B cell (primary cell): Measurements from ENCODE around the gene ERG. TPM values are rescaled to one million over a fixed set of nuclear protein-coding genes. Genes with fewer than 3 reads are reported as not detected.

Experiments
- ATAC-seq: fragments of 200-7000 bp; cut with Tn5 transposase; one replicate; pipeline ENCODE4 v1.10.0; 2021; ENCODE audit warnings: low read depth, mild to moderate bottlenecking, moderate number of reproducible peaks, moderate library complexity
- CTCF ChIA-PET: fragments of 350-600 bp; sonication (Branson Sonifier 250); formaldehyde crosslinking; loops from one replicate; lab custom pipeline; 2021; ENCODE audit warnings: antibody characterized with exemption, inconsistent platforms; lab: Charles Lee
- POLR2A ChIA-PET: fragments of 350-600 bp; sonication (Branson Sonifier 250); formaldehyde crosslinking; loops from one replicate; lab custom pipeline; 2021; ENCODE audit warnings: antibody characterized with exemption; lab: Charles Lee
- DNase-seq: peaks from one replicate; pipeline ENCODE4 v3.0.0; 2013
- H2AFZ ChIP-seq: 2 replicates; pipeline ENCODE4 v1.6.1; 2012; ENCODE audit warnings: mild to moderate bottlenecking, low read depth, low read length; ENCODE audit not compliant: insufficient read depth, poor library complexity, severe bottlenecking
- H3K27ac ChIP-seq, 2 donors: 1 replicate in 1 of 2; 2 replicates in 1 of 2; pipeline ENCODE4 v1.5.1; 2012 to 2013; ENCODE audit warnings: low read length in 2 of 2, mild to moderate bottlenecking in 2 of 2, moderate library complexity in 1 of 2
- H3K27me3 ChIP-seq, 4 experiments: fragments of 200-600 bp in 1 of 4; sonication (generic) in 1 of 4; replicated peaks in 1 of 4; 1 replicate in 2 of 4; 2 replicates in 2 of 4; pipeline versions ENCODE4 v1.6.1 to v1.7.0; 2013 to 2016; ENCODE audit warnings: low read length in 3 of 4, mild to moderate bottlenecking in 2 of 4, mixed read lengths in 1 of 4, moderate library complexity in 1 of 4; ENCODE audit not compliant: insufficient read depth in 4 of 4, control insufficient read depth in 3 of 4; ENCODE audit errors: control extremely low read depth in 1 of 4
- H3K36me3 ChIP-seq, 2 experiments: replicated peaks in 1 of 2; 1 replicate in 1 of 2; 2 replicates in 1 of 2; pipeline versions ENCODE4 v1.6.1 to v1.7.1; 2013; ENCODE audit warnings: low read length in 1 of 2; ENCODE audit not compliant: insufficient read depth in 2 of 2, control insufficient read depth in 1 of 2; ENCODE audit errors: control extremely low read depth in 1 of 2, extremely low read depth in 1 of 2
- H3K4me1 ChIP-seq, 2 donors: fragments of 200-600 bp in 1 of 2; sonication (generic) in 1 of 2; 1 replicate in 1 of 2; 2 replicates in 1 of 2; pipeline versions ENCODE4 v1.5.1 to v1.6.1; 2013 to 2017; ENCODE audit warnings: low read length in 2 of 2; ENCODE audit not compliant: control insufficient read depth in 2 of 2, insufficient read depth in 2 of 2
- H3K4me2 ChIP-seq: replicated peaks from 2 replicates; pipeline ENCODE3; 2012; ENCODE audit warnings: mild to moderate bottlenecking, low read depth, low read length; ENCODE audit not compliant: poor library complexity, severe bottlenecking
- H3K4me3 ChIP-seq, 5 experiments: fragments of 200-600 bp in 1 of 5; sonication (generic) in 1 of 5; 1 replicate in 3 of 5; 2 replicates in 2 of 5; pipeline versions ENCODE4 v1.5.1 to v1.7.0; 2011 to 2016; ENCODE audit warnings: low read length in 4 of 5, mild to moderate bottlenecking in 4 of 5, low read depth in 2 of 5, control low read depth in 1 of 5, moderate library complexity in 1 of 5; ENCODE audit not compliant: insufficient read depth in 1 of 5; ENCODE audit errors: control extremely low read depth in 1 of 5, extremely low read depth in 1 of 5
- H3K79me2 ChIP-seq: fragments of 200-600 bp; sonication (generic); one replicate; pipeline ENCODE4 v1.6.0; 2016; ENCODE audit warnings: low read length; ENCODE audit not compliant: control insufficient read depth, insufficient read depth
- H3K9ac ChIP-seq: fragments of 200-600 bp; sonication (generic); 2 replicates; pipeline ENCODE4 v1.6.1; 2017; ENCODE audit warnings: mild to moderate bottlenecking, low read length, moderate library complexity
- H3K9me3 ChIP-seq, 3 donors: one replicate each; pipeline versions ENCODE4 v1.6.1 to v1.7.1; 2013; ENCODE audit warnings: low read length in 2 of 3; ENCODE audit not compliant: control insufficient read depth in 2 of 3, insufficient read depth in 1 of 3; ENCODE audit errors: control extremely low read depth in 1 of 3
- H4K20me1 ChIP-seq: 2 replicates; pipeline ENCODE4 v1.6.0; 2012; ENCODE audit warnings: mild to moderate bottlenecking, low read length; ENCODE audit not compliant: insufficient read depth, control insufficient read depth, poor library complexity, severe bottlenecking
- H3K27ac Mint-ChIP-seq: one replicate; pipeline ENCODE4 v1.8.0; 2021; ENCODE audit warnings: mixed read lengths
- H3K27me3 Mint-ChIP-seq: one replicate; pipeline ENCODE4 v1.8.0; 2021; ENCODE audit warnings: mixed read lengths
- H3K4me1 Mint-ChIP-seq: one replicate; pipeline ENCODE4 v1.8.0; 2021; ENCODE audit warnings: mixed read lengths
- H3K4me3 Mint-ChIP-seq: one replicate; pipeline ENCODE4 v1.8.0; 2021; ENCODE audit warnings: mixed read lengths
- H3K9me3 Mint-ChIP-seq: one replicate; pipeline ENCODE4 v1.8.0; 2022; ENCODE audit warnings: mixed read lengths; ENCODE audit not compliant: insufficient read depth
- EZH2 ChIP-seq: IDR thresholded peaks from 2 replicates; pipeline ENCODE4 v1.6.1; 2012; ENCODE audit warnings: borderline replicate concordance, low read depth, mild to moderate bottlenecking, moderate library complexity, low read length; ENCODE audit not compliant: insufficient read depth, poor library complexity, severe bottlenecking
- WGBS: methylation state at CpG from one replicate; pipeline ENCODE4 v1.1.5; 2013; ENCODE audit warnings: missing lambda C conversion rate; ENCODE audit not compliant: insufficient coverage; 5-methylcytosine and 5-hydroxymethylcytosine counted together
- intact Hi-C: fragments of 100-400 bp; cut with micrococcal nuclease; formaldehyde crosslinking; loops from one replicate; pipeline ENCODE4 v1.10.0; 2022
- polyA plus RNA-seq: library from polyadenylated mRNA; depleted of rRNA; stranded (reverse); fragments of >200 nt; gene quantifications from 2 replicates; pipeline ENCODE4 v1.2.3, GENCODE V29; 2012
- total RNA-seq, 2 donors: library from RNA; stranded (reverse); fragments of 120-200 nt in 1 of 2; gene quantifications; 1 replicate in 1 of 2; 2 replicates in 1 of 2; pipeline versions ENCODE4 v1.2.3 to v1.2.4, GENCODE V29; 2013 to 2022
- TF ChIP-seq, protein P1 (sequence below): fragments of 200-600 bp; IDR thresholded peaks from one replicate; pipeline ENCODE4 v1.8.0; 2022; ENCODE audit warnings: antibody characterized with exemption, mild to moderate bottlenecking

Gene ERG
- total and polyA plus RNA-seq, 2 donors (not counting 1 experiment from before 2014, with no cell fraction given) = 0.17 TPM; not detected in 1

DNA sequence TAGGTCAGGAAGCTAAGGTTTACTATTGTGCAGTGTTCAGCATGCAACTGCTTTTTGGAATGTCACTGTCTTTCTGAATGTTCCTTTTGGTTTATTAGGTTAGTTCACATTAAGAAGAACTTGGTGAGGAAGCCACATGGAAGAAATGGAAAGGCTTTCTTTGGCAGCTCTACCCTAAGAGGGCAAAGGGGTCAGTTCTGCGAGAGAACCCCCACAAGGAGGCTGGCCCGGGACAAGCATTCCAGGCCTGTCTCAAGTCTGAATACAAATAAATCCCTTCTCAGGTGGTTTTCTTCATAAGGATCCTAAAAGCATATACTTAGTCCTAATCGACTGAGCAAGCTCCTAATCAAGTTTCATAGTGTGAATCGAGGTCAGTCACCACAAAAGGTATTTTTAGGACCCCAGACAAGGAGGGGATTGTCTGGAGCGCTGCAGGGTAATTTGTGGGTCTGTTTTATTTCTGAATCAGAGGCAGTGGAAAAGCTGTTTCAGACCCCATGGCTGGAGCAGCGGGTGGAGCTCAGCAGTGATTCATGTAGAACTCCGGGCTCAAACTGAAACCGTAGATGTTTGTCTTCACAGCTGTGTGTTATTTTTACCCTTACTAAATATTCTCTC lies 63.3 kb downstream of the ERG start:
- no peaks in the 10 kb centered on the region for H3K4me1 ChIP-seq
- peaks cover 7% of the 10 kb centered on the region for H3K27me3 Mint-ChIP-seq
- H3K27ac ChIP-seq = no peak overlapping the region
- no peaks in the 10 kb centered on the region for H3K9me3 Mint-ChIP-seq
- H3K9ac ChIP-seq = no peak overlapping the region
- intact Hi-C loops = no loop called here
- ChIA-PET CTCF (no interaction called here), POLR2A (no interaction called here)
- H3K27ac Mint-ChIP-seq = no peak overlapping the region
- no peaks in the 10 kb centered on the region for H3K79me2 ChIP-seq
- H3K4me2 ChIP-seq = no peak overlapping the region
- ATAC-seq (no peak), DNase-seq (no peak)
- peaks cover 0 to 3% (median 0%) of the 10 kb centered on the region in 4 experiments for H3K27me3 ChIP-seq
- H3K4me3 ChIP-seq = no peak overlapping the region
- H3K9me3 ChIP-seq = no peaks in the 10 kb centered on the region
- no peaks in the 10 kb centered on the region for H3K4me1 Mint-ChIP-seq
- no peaks in the 10 kb centered on the region for H4K20me1 ChIP-seq
- WGBS = 7% methylated on average over 3 of the region's 8 CpGs
- H2AFZ ChIP-seq = peak overlapping the region; percentile 16
- no peak overlapping the region for H3K4me3 Mint-ChIP-seq
- TF ChIP-seq EZH2 = no peak
- TF ChIP-seq, protein P1, sequence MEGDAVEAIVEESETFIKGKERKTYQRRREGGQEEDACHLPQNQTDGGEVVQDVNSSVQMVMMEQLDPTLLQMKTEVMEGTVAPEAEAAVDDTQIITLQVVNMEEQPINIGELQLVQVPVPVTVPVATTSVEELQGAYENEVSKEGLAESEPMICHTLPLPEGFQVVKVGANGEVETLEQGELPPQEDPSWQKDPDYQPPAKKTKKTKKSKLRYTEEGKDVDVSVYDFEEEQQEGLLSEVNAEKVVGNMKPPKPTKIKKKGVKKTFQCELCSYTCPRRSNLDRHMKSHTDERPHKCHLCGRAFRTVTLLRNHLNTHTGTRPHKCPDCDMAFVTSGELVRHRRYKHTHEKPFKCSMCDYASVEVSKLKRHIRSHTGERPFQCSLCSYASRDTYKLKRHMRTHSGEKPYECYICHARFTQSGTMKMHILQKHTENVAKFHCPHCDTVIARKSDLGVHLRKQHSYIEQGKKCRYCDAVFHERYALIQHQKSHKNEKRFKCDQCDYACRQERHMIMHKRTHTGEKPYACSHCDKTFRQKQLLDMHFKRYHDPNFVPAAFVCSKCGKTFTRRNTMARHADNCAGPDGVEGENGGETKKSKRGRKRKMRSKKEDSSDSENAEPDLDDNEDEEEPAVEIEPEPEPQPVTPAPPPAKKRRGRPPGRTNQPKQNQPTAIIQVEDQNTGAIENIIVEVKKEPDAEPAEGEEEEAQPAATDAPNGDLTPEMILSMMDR = no peak
- no peaks in the 10 kb centered on the region for H3K36me3 ChIP-seq

DNA sequence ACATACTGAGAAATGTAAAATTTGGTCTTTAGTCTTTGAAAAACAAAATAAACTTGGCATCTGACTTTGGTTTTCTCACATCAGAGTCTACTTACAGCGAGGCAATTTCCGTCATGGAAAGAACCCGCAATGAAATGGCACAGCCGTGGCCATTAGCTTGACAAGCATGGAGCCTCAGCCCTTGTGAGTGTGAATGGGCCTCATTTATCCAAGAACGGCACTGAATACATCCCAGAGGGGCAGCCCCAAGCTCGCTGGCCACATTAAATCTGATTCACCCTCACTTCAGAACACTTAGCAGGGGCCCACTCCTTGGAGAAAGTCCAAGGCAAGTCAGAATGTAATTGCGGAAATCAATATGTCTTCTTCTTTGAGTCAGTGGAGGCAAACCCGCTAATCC lies 64.8 kb downstream of the ERG start:
- ATAC-seq = no peak
- peaks cover 0 to 3% (median 0%) of the 10 kb centered on the region in 4 experiments for H3K27me3 ChIP-seq
- WGBS = 84% methylated on average over 8 of the region's 8 CpGs
- no peak overlapping the region for H2AFZ ChIP-seq
- ChIA-PET POLR2A (no interaction called here), CTCF (no interaction called here)
- no peaks in the 10 kb centered on the region for H4K20me1 ChIP-seq
- no peaks in the 10 kb centered on the region for H3K9me3 ChIP-seq
- no peaks in the 10 kb centered on the region for H3K9me3 Mint-ChIP-seq
- no peak overlapping the region for H3K4me2 ChIP-seq
- no peak overlapping the region for H3K4me3 ChIP-seq
- no peaks in the 10 kb centered on the region for H3K4me1 Mint-ChIP-seq
- DNase-seq = no peak
- peaks cover 7% of the 10 kb centered on the region for H3K27me3 Mint-ChIP-seq
- no peak overlapping the region for H3K27ac ChIP-seq
- H3K79me2 ChIP-seq = no peaks in the 10 kb centered on the region
- H3K27ac Mint-ChIP-seq = no peak overlapping the region
- no peak overlapping the region for H3K9ac ChIP-seq
- intact Hi-C loops = no loop called here
- H3K36me3 ChIP-seq = no peaks in the 10 kb centered on the region
- H3K4me1 ChIP-seq = no peaks in the 10 kb centered on the region
- no peak for TF ChIP-seq EZH2
- TF ChIP-seq, protein P1 = no peak
- H3K4me3 Mint-ChIP-seq = no peak overlapping the region
